Naive thymus-derived CD8-positive, alpha-beta T cell (primary cell): ENCODE data around the gene MAS1. TPM values are rescaled to one million over a fixed set of nuclear protein-coding genes. Genes with fewer than 3 reads are reported as not detected.
A peak's percentile ranks its signal among the peaks of the same experiment; 100 is the strongest.
"Not testable (repeated sequence)": the region's sequence is repeated elsewhere in the genome, so short reads cannot be mapped to it uniquely, and the experiment has no call there.

Experiments used
- ATAC-seq, 2 donors: fragments of 150-1000 bp; cut with Tn5 transposase in 1 of 2; sonication (Bioruptor Pico), chemical (Tn5 transposase) in 1 of 2; 1 replicate in 1 of 2; 2 replicates in 1 of 2; pipeline ENCODE4 v1.10.0; 2021; ENCODE audit warnings: mild to moderate bottlenecking in 2 of 2, moderate library complexity in 2 of 2
- POLR2A ChIA-PET: fragments of 350-600 bp; sonication (Branson Sonifier 250); formaldehyde crosslinking; loops from one replicate; lab custom pipeline; 2021; ENCODE audit warnings: antibody characterized with exemption; lab: Charles Lee
- DNase-seq, 10 donors: peaks; one replicate each; pipeline versions ENCODE4 v3.0.0 to v3.0.0-alpha.2; 2020 to 2022
- H3K27ac Mint-ChIP-seq, 10 donors: one replicate each; pipeline ENCODE4 v1.8.0; 2020 to 2022; ENCODE audit warnings: mild to moderate bottlenecking in 10 of 10, mixed read lengths in 10 of 10, moderate library complexity in 4 of 10, inconsistent platforms in 1 of 10
- H3K27me3 Mint-ChIP-seq, 5 donors: one replicate each; pipeline ENCODE4 v1.8.0; 2021 to 2022; ENCODE audit warnings: mixed read lengths in 5 of 5
- H3K36me3 Mint-ChIP-seq, 3 donors: one replicate each; pipeline ENCODE4 v1.8.0; 2020 to 2022; ENCODE audit warnings: mixed read lengths in 3 of 3, mild to moderate bottlenecking in 2 of 3, inconsistent platforms in 1 of 3
- H3K4me1 Mint-ChIP-seq, 4 donors: one replicate each; pipeline ENCODE4 v1.8.0; 2021 to 2022; ENCODE audit warnings: mixed read lengths in 4 of 4
- H3K4me3 Mint-ChIP-seq, 10 donors: one replicate each; pipeline ENCODE4 v1.8.0; 2020 to 2022; ENCODE audit warnings: mild to moderate bottlenecking in 10 of 10, mixed read lengths in 10 of 10, moderate library complexity in 6 of 10, inconsistent platforms in 1 of 10
- H3K9me3 Mint-ChIP-seq, 9 donors: one replicate each; pipeline ENCODE4 v1.8.0; 2020 to 2022; ENCODE audit warnings: mixed read lengths in 9 of 9, mild to moderate bottlenecking in 3 of 9, inconsistent platforms in 1 of 9, moderate library complexity in 1 of 9
- polyA plus RNA-seq, 3 donors: library from polyadenylated mRNA; unstranded; fragments of 300-500 nt; fragmentation: Illumina TruSeq; gene quantifications; one replicate each; pipeline ENCODE4 v1.2.3, GENCODE V29; 2021
- total RNA-seq, 8 experiments: library from RNA in 2 of 8; stranded (reverse) in 2 of 8; gene quantifications; one replicate each; pipeline ENCODE4 v1.2.3 and lab custom pipeline; 2021 to 2026

The MAS1 gene
- total RNA-seq (not detected), polyA plus RNA-seq (not detected), total RNA-seq (lab: John Stamatoyannopoulos, UW) (0 to 0.36 (median 0.04) reads per million in 6 experiments)

- Mint-ChIP-seq H3K27me3 (peaks cover 9 to 66% (median 48%) of the 10 kb centered on the region in 5 donors), H3K9me3 (no peaks in the 10 kb centered on the region), H3K4me3 (no peak within 1 kb of the TSS), H3K4me1 (no peaks in the 10 kb centered on the region), H3K27ac (no peak within 1 kb of the TSS), H3K36me3 (no peaks in the 10 kb centered on the region)
- no peak for ATAC-seq
- POLR2A ChIA-PET = no interaction called here
- DNase-seq = no peak
Measured at GRCh38 chr6:159890792-159891191, at the start of gene MAS1. TSS of gene MAS1 (plus strand) at chr6:159890988. CDS start at chr6:159906956, 15,968 bp downstream.

- no peak for ATAC-seq
- no peak overlapping the region for H3K4me3 Mint-ChIP-seq
- no peaks in the 10 kb centered on the region for H3K36me3 Mint-ChIP-seq
- peak overlapping the region in 1 of 10 donors; percentile 45 for H3K27ac Mint-ChIP-seq
- no peak for DNase-seq
- H3K27me3 Mint-ChIP-seq = peaks cover 0 to 2% (median 0%) of the 10 kb centered on the region in 5 donors
- H3K4me1 Mint-ChIP-seq = peaks cover 6 to 33% (median 17%) of the 10 kb centered on the region in 4 donors
- no peaks in the 10 kb centered on the region for H3K9me3 Mint-ChIP-seq
- POLR2A ChIA-PET = interaction anchor here (0.7 kb wide), 1 partner anchor 9 kb away, joined by 4 read pairs; no protein-coding TSS in a partner anchor
Measured at GRCh38 chr6:159842035-159842434, 48.8 kb upstream of the MAS1 start.

- peaks cover 6 to 25% (median 16%) of the 10 kb centered on the region in 4 donors for H3K4me1 Mint-ChIP-seq
- H3K9me3 Mint-ChIP-seq = peaks cover 0 to 17% (median 9%) of the 10 kb centered on the region in 9 donors
- H3K27ac Mint-ChIP-seq = peak overlapping the region in 5 of 10 donors; percentile 9 to 87 (median 86)
- peak overlapping the region in 1 of 10 donors; percentile 36 for H3K4me3 Mint-ChIP-seq
- H3K36me3 Mint-ChIP-seq = peaks cover 0 to 10% (median 0%) of the 10 kb centered on the region in 3 donors
- DNase-seq (no peak), ATAC-seq (no peak)
- peaks cover 0 to 2% (median 0%) of the 10 kb centered on the region in 5 donors for H3K27me3 Mint-ChIP-seq
- POLR2A ChIA-PET = interaction anchor here (1.0 to 2.0 kb wide), 3 partner anchors 10 to 118 kb away, joined by 4 to 7 read pairs (median 7); partner anchors contain the start of genes MRPL18, TCP1 and WTAP
Measured at GRCh38 chr6:159844737-159845645, 45.8 kb upstream of the MAS1 start.

- H3K27ac Mint-ChIP-seq, H3K27me3 Mint-ChIP-seq, DNase-seq, POLR2A ChIA-PET, H3K4me3 Mint-ChIP-seq, ATAC-seq: not testable (repeated sequence)
- H3K36me3 Mint-ChIP-seq = peaks cover 0 to 10% (median 0%) of the 10 kb centered on the region in 3 donors
- peaks cover 6 to 22% (median 12%) of the 10 kb centered on the region in 4 donors for H3K4me1 Mint-ChIP-seq
- peaks cover 0 to 18% (median 10%) of the 10 kb centered on the region in 9 donors for H3K9me3 Mint-ChIP-seq
Measured at GRCh38 chr6:159848552-159848951, 42.2 kb upstream of the MAS1 start.

GRCh38 chr6:159849851-159850250 is 40.9 kb upstream of the MAS1 start:
- H3K27me3 Mint-ChIP-seq, DNase-seq, H3K4me1 Mint-ChIP-seq, POLR2A ChIA-PET, H3K4me3 Mint-ChIP-seq, H3K27ac Mint-ChIP-seq, ATAC-seq: not testable (repeated sequence)
- H3K36me3 Mint-ChIP-seq = peaks cover 0 to 10% (median 0%) of the 10 kb centered on the region in 3 donors
- peaks cover 0 to 18% (median 10%) of the 10 kb centered on the region in 9 donors for H3K9me3 Mint-ChIP-seq

- peak in 6 of 10 donors; percentile 29 to 61 (median 36) for DNase-seq
Measured at GRCh38 chr6:159852877-159853276, 37.9 kb upstream of the MAS1 start.

GRCh38 chr6:159853754-159854153 is 37.0 kb upstream of the MAS1 start:
- Mint-ChIP-seq H3K27ac (no peak overlapping the region), H3K4me3 (no peak overlapping the region), H3K4me1 (peaks cover 0 to 6% (median 0%) of the 10 kb centered on the region in 4 donors), H3K36me3 (peaks cover 0 to 11% (median 10%) of the 10 kb centered on the region in 3 donors), H3K9me3 (peaks cover 0 to 17% (median 12%) of the 10 kb centered on the region in 9 donors), H3K27me3 (peaks cover 0 to 4% (median 0%) of the 10 kb centered on the region in 5 donors)
- POLR2A ChIA-PET = interaction anchor here (0.6 to 2.7 kb wide), 4 partner anchors 21 to 64 kb away, joined by 4 to 8 read pairs (median 5); partner anchors contain the start of genes MRPL18 and TCP1
- no peak for DNase-seq
- ATAC-seq = no peak

More at GRCh38 chr6:159852877-159853276, 37.9 kb upstream of the MAS1 start:
- POLR2A ChIA-PET = interaction anchor here (1.0 to 2.7 kb wide), 5 partner anchors 20 to 126 kb away, joined by 3 to 8 read pairs (median 4); partner anchors contain the start of genes MRPL18, TCP1 and WTAP
- ATAC-seq = peak; percentile 57 to 65
- Mint-ChIP-seq H3K27ac (peak overlapping the region in 4 of 10 donors; percentile 45 to 80 (median 59)), H3K4me1 (peaks cover 0 to 6% (median 0%) of the 10 kb centered on the region in 4 donors), H3K36me3 (peaks cover 0 to 14% (median 9%) of the 10 kb centered on the region in 3 donors), H3K4me3 (no peak overlapping the region), H3K9me3 (peaks cover 1 to 18% (median 12%) of the 10 kb centered on the region in 9 donors), H3K27me3 (peaks cover 0 to 1% (median 0%) of the 10 kb centered on the region in 5 donors)

GRCh38 chr6:159854959-159855358 is 35.8 kb upstream of the MAS1 start:
- no peak for ATAC-seq
- Mint-ChIP-seq H3K9me3 (peaks cover 0 to 17% (median 7%) of the 10 kb centered on the region in 9 donors), H3K27me3 (peaks cover 0 to 4% (median 0%) of the 10 kb centered on the region in 5 donors), H3K27ac (no peak overlapping the region), H3K4me3 (no peak overlapping the region), H3K36me3 (peaks cover 0 to 11% (median 10%) of the 10 kb centered on the region in 3 donors), H3K4me1 (peaks cover 0 to 6% (median 0%) of the 10 kb centered on the region in 4 donors)
- no peak for DNase-seq
- POLR2A ChIA-PET = interaction anchor here (0.5 to 1.5 kb wide), 3 partner anchors 65 to 165 kb away, joined by 3 to 6 read pairs (median 4); partner anchors contain the start of genes MRPL18 and TCP1

- ATAC-seq = no peak
- POLR2A ChIA-PET = no interaction called here
Measured at GRCh38 chr6:159858259-159858658, 32.5 kb upstream of the MAS1 start.

GRCh38 chr6:159860482-159860881 is 30.3 kb upstream of the MAS1 start:
- Mint-ChIP-seq H3K4me3 (no peak overlapping the region), H3K9me3 (peaks cover 0 to 17% (median 6%) of the 10 kb centered on the region in 9 donors), H3K36me3 (peaks cover 0 to 11% (median 10%) of the 10 kb centered on the region in 3 donors), H3K27ac (no peak overlapping the region), H3K27me3 (peaks cover 0 to 4% (median 0%) of the 10 kb centered on the region in 5 donors), H3K4me1 (peaks cover 13 to 26% (median 25%) of the 10 kb centered on the region in 4 donors)
- DNase-seq (no peak), ATAC-seq (no peak)
- POLR2A ChIA-PET = no interaction called here

More at GRCh38 chr6:159858259-159858658, 32.5 kb upstream of the MAS1 start:
- H3K27me3 Mint-ChIP-seq = peaks cover 0 to 4% (median 0%) of the 10 kb centered on the region in 5 donors
- H3K36me3 Mint-ChIP-seq = peaks cover 0 to 11% (median 10%) of the 10 kb centered on the region in 3 donors
- no peak for DNase-seq
- no peak overlapping the region for H3K4me3 Mint-ChIP-seq
- peaks cover 0 to 17% (median 6%) of the 10 kb centered on the region in 9 donors for H3K9me3 Mint-ChIP-seq
- H3K27ac Mint-ChIP-seq = no peak overlapping the region
- H3K4me1 Mint-ChIP-seq = peaks cover 13 to 24% (median 24%) of the 10 kb centered on the region in 4 donors

- Mint-ChIP-seq H3K9me3 (peaks cover 0 to 16% (median 4%) of the 10 kb centered on the region in 9 donors), H3K4me1 (peaks cover 13 to 26% (median 25%) of the 10 kb centered on the region in 4 donors), H3K4me3 (peak overlapping the region; percentile 4 to 78 (median 67)), H3K27ac (peak overlapping the region; percentile 22 to 94 (median 68)), H3K36me3 (peaks cover 0 to 11% (median 10%) of the 10 kb centered on the region in 3 donors), H3K27me3 (peaks cover 0 to 4% (median 0%) of the 10 kb centered on the region in 5 donors)
- DNase-seq (peak in 6 of 10 donors; percentile 33 to 81 (median 45)), ATAC-seq (peak; percentile 82 to 89)
- POLR2A ChIA-PET = interaction anchor here (1.0 to 1.1 kb wide), 3 partner anchors 29 to 136 kb away, joined by 3 read pairs; partner anchors contain the start of gene TCP1
Measured at GRCh38 chr6:159862103-159862502, 28.7 kb upstream of the MAS1 start.
